Activated CD8-positive, alpha-beta memory T cell treated with anti-CD3 and anti-CD28 coated beads, Interleukin-2, amount 50 U/mL, for 24 hours (primary cell): ENCODE measurements around the gene RLF.
A peak's percentile ranks its signal among the peaks of the same experiment; 100 is the strongest.
"Not testable (repeated sequence)": the region's sequence is repeated elsewhere in the genome, so short reads cannot be mapped to it uniquely, and the experiment has no call there.

ENCODE experiments used
- DNase-seq: peaks from one replicate; pipeline ENCODE4 v3.0.0-alpha.2; 2020; ENCODE audit errors: extremely low read depth

RLF gene

DNA sequence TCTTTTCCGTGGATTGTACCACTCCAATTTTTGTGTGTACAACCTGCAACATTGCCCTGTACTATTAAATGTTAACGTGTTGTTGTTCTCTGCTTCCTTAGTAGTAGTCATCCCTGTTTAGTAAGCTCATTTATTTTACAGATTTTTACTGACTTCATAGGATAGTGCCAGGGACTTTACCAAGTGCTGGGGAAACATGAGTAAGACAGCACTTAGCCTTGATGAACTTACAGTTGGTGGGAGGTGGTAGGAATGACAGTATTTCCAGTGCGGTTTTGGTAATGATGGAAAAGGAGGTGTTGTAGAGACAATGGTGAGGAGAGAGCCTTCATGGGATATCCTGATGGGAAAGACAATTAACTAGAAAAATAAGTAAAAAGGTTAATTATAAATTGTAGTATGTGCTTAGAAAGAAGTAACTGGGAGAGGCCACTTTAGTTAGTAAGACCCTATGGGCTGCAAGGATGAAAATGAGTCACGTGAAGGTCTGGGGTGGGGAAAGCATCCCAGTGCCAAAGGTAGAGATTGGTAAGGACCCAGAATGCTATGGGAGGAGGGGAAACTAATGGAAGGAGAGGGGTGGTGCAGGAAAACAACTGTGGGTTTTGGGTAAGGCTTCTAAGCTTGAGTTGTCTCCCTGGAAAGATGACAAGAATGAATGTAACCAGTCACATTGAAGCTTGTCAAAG lies 1.7 kb downstream of the RLF start:
- DNase-seq = no peak

DNA sequence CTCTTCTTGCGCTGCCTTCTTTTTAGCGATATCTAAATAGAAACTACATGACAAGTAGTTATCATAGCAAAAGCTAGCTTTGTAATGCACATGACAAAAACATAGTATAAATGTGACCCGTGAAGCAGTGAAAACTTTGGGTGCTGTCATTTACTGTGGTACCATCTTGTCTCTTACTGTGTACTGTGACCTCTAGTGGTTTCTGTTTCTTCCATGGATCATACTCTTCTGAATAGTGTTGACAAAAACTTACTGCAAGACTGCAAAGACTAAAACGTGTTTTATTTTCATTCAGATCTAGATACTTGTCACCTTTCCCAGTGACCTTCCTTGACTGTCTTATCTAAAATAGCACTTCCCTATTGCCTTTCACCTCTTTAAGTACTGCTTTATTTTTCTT lies 6.1 kb downstream of the RLF start:
- no peak for DNase-seq

DNA sequence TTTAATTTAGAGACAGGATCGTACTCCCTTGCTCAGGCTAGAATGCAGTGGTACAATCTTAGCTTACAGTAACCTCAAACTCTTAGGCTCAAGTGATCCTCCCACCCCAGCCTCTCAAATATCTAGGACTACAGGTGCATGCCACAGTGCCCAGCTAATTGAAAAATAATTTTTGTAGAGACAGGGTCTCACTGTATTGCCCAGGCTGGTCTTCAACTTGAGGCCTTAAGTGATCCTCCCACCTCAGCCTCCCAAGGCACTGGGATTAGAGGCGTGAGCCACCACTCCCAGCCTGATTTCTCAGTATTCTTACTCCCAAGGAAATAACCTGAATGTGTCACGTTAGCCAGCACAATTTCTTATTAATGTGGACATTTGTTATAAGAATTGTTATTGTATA lies 9.8 kb downstream of the RLF start:
- DNase-seq = no peak

DNA sequence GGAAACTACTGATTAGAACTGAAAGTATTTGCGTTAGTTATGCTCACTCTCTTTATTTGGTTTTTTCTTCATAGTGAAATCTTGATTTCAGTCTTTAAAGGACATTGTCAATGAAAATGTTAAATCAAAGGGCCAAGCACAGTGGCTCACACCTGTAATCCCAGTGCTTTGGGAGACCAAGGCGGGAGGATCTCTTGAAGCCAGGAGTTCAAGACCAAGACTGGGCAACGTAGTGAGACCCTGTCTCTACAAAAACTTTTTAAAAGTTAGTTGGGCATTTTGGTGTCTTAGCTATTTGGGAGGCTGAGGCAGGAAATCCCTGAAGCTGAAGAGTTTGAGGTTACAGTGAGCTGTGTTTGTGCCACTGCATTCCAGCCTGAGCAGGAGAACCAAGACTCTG lies 13.6 kb downstream of the RLF start:
- no peak for DNase-seq

DNA sequence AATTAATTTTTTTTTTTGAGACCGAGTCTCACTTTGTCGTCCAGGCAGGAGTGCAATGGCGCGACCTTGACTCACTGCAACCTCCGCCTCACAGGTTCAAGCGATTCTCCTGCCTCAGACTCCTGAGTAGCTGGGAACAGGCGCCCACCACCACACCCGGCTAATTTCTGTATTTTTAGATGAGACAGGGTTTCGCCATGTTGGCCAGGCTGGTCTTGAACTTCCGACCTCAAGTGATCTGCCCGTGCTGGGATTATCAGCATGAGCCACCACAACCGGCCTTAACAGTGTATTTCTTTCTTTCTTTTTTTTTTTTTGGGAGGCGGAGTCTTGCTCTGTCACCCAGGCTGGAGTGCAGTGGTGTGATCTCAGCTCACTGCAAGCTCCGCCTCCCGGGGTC lies 15.8 kb downstream of the RLF start:
- not testable (repeated sequence) for DNase-seq

DNA sequence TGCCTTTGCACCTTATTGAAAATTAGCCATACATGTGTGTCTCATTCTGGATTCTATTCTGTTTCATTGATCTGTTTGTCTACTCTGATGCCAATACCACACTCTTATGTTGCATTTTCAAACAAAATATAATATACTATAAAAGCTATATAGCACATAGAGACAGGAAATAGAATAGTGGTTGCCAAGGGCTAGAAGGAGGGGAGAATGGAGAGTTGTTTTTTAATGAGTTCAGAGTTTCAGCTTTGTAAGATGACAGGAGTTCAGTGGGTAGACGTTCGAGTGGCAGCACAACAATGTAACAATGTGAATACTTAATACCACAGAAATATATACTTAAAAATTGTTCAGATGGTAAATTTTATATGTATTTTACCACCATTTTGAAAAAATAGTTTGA lies 17.0 kb downstream of the RLF start:
- DNase-seq = no peak

DNA sequence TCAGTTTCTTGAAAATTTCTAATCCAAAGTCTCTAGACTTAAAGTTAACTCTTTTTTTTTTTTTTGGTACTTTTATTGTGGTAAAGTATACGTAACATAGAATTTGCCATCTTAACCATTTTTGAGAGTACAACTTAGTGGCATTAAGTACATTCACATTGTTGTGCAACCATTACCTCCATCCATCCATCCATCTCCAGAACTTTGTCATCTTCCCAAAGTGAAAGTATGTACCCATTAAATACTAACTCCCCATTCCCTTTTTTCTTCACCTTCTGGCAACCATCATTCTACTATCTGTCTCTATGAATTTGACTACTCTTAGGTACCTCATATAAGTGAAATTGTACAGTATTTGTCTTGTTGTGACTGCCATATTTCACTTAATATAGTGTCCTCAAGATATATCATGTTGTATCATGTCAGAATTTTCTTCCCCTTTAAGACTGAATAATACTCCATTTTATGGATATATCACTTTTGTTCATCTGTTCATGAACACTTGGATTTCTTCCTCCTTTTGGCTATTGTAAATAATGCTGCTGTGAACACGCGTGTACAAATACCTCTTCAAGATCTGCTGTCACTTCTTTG lies 18.4 kb downstream of the RLF start:
- DNase-seq = no peak

DNA sequence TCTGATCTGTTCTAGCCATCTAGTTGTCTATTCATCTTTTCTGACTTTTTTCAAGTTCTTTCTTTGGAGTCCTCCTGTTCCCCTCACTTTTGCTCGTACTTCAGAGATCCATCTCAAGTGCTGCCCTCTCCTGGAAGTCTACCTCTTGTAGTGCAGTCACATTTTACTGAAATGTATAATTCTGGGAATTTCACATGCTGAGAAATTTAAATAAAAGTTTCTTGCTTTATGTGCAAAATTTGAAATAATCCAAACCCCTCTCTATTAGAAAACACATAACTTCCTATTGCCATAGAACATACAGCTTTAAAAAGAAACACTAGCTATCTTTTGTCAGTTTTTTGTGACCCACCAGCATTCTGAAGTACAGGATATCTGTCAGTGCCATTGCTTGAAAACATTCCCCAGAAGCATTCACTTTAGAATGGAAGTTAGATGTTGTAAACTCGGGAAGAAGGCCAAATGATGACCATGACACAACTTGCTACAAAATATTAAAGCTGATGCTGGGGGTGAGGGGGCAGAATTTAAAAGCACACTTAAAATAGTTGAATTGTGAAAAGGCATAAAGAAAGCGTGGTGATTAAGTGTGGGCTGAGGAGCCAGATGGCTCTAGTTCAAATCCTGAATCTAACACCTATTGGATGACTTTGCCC lies 22.0 kb downstream of the RLF start:
- no peak for DNase-seq

DNA sequence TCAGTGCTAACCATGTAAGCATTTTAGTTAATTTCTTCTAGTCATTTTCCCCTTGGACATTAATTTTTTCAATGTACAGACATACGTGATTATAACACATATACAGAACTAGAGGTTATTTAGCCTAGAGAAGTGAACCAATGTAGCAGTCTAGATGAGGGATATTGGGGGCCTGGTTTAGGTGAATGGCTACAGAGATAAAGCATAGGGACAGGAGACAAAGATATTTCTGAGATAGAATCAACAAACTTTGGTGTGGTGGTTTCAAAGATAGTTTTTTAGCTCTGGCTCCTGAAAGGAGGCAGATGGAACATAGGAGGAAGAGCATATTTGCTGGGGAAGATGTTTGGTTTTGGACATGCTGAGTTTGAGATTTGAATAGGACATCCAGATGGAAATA lies 23.0 kb downstream of the RLF start:
- no peak for DNase-seq

DNA sequence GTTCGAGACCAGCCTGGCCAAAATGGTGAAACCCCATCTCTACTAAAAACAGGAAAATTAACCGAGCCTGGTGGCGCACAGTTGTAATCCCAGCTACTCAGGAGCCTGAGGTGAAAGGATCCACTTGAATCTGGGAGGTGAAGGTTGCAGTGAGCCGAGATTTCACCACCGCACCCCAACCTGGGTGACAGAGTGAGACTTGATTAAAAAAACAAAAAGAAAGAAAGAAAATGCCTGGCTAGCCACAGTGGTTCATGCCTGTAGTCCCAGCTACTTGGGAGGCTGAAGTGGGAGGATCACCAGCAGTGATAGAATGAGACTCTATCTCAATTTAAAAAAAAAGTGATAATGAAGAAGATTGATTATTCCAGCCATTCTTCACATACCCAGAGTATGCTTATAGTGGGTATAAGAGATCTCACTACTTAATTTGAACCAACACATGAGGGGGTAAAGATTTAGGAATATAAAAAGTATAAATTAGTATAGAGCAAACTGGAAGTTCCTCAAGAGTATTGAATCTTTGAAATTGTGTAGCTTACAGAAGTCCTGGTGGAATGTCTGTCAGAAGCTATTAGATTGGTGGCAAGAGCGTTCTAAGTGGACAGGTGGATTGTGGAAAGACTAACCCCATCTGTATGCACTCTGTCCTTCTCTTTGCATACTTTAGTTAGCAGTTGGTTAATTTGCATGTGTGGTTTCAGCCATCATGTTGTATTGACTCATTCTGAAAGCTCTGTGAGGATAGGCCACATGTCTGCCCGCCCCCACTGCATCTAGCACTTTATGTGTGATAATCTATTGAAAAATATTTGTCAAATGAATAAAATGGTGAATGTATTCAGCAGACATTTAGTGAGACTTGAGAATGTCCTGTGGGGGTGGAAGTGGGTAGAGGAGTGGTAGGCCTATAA lies 25.0 kb downstream of the RLF start:
- peak; percentile 18 for DNase-seq

DNA sequence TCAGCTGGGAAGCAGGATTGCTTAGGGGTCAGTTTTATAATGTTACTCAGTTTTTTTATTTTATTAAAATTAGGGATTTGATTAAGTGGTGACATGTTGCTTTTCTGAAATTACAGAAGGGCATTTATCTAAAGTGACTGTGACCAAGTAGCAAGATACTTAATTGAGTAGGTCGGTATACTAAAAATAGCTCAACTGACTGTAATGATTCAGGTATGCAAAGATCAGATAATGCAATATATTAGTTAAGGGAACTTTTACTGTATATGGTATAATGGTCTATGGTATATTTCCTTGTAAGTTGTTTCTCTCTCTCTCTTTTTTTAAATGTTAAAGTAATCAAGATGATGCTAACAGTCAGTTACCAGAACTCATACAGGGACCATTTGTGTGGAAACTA lies 26.2 kb downstream of the RLF start:
- DNase-seq = no peak

DNA sequence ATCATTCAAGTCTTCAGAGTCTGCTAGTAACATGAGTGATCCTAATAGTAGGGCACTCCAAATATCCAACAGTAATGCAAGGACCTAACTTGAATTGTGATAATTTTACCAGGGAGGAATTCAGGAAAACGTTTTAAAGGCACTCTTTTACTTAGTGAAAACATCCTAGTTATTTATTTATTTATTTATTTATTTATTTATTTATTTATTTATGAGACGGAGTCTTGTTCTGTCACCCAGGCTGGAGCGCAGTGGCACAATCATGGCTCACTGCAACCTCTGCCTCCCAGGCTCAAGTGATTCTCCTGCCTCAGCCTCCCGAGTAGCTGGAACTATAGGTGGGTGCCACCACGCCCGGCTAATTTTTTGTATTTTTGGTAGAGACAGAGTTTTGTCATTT lies 33.5 kb downstream of the RLF start:
- not testable (repeated sequence) for DNase-seq

DNA sequence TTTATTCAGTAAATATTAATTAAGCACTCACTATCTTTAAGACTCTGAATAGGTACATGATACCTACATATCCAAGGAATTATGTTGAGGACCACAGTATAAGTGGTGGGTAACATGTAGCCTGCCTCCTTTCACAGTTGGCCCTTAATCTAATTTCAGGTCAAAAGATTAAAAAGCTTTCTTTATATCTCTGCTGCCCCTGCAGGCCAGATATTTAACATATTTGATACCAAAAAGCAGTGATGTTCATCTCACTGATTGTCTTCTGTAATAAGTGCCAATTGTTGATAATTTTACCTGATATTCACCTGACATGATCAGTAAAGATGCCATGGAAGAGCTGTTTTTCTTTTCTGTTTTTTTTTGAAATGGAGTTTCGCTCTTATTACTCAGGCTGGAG lies 36.5 kb downstream of the RLF start:
- DNase-seq = no peak

DNA sequence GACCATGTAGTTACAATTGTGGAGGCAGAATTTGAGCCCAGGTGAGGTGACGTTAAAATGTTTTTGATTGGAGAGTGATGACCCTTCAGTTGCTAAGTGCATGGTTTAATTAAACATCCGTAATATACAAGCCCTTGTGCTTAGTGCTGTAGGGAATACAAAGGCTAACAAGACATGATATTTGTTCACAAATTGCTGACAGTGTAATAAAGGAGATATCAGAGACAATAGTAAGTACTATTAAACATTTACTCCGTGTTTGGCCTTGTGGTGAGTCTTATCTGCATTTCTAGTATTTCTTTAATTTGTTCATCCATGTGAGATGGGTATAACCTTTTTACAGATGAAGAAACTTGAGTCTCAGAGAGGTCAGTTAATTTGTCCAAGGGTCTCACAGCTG lies 37.9 kb downstream of the RLF start:
- DNase-seq = no peak

DNA sequence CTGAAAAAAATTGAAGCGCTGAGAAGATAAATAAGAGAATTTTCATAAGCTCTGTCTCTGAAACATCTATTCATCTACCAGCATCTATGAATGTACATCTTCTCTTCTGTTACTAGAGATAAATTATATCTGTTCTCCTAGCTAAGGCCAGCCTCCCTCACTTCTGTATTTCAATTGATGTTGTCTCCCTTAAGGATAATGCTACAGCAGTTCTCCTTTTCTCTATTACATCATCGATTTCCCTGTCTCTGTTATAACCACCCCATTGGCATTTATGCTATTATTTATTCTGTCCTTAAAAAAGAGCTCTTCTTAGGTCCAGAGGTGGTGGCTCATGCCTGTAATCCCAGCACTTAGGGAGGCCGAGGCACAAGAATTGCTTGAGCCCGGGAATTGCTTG lies 43.7 kb downstream of the RLF start:
- no peak for DNase-seq

DNA sequence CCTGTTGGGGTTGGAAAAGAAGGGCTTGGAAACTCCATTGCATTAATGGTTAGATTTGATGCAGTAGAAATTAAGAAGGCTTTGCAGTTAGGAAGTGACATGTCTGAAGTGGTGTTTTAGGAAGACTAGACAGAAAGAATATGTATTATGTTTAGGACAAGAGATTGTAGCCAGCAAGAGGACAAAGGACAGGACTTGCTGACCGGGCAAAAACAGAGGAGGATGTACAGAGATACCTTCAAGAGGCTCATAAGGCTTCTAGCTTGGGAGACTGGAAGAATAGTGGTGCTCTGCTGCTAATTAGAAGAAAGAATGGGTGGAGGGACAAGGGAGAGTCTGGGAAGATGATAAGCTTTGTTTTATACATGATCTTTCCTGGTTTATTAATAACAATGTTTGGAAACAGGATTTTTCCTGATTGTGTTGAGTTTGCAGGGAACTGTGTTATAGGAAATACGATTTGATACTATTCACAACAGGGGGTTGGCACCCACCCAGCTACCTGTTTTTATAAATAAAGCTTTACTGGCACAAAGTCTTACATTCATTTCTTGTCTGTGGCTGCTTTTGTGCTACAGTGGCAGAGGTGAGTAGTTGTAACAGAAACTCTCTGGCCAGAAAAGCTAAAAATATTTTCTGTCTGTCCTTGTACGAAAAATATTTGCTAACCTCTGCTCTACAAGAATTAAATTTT lies 49.5 kb downstream of the RLF start:
- no peak for DNase-seq

DNA sequence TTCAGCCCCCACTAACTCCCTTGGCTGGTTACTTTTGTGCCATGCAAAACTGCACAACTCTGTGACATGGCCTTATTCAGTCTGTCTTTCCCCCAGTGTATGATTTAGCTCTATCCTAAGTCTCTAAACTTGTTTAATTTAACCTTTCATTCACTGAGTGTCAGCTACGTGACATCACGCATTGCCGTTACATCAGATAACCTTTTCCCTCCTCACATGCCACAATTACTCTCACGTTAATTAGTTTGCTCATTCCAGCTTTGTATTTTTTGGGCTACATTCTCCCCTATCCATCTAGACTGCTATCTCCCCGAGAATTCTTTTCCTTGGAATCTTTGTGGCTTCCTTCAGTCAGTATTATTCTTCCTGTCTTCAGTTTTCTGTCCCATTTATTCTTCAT lies 57.1 kb downstream of the RLF start:
- no peak for DNase-seq

DNA sequence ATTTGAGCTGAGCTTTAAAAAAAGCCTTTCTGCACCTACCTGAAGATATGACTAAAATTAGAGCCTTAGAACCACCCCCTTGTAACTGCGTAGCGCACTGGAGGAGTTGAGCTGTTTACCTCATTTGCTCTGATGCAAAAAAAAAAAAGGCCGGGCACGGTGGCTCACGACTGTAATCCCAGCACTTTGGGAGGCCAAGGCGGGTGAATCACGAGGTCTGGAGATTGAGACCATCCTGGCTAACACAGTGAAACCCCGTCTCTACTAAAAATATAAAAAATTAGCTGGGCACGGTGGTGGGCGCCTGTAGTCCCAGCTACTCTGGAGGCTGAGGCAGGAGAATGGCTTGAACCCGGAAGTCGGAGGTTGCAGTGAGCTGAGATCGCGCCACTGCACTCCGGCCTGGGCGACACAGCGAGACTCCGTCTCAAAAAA lies 60.3 kb downstream of the RLF start:
- DNase-seq = not testable (repeated sequence)

DNA sequence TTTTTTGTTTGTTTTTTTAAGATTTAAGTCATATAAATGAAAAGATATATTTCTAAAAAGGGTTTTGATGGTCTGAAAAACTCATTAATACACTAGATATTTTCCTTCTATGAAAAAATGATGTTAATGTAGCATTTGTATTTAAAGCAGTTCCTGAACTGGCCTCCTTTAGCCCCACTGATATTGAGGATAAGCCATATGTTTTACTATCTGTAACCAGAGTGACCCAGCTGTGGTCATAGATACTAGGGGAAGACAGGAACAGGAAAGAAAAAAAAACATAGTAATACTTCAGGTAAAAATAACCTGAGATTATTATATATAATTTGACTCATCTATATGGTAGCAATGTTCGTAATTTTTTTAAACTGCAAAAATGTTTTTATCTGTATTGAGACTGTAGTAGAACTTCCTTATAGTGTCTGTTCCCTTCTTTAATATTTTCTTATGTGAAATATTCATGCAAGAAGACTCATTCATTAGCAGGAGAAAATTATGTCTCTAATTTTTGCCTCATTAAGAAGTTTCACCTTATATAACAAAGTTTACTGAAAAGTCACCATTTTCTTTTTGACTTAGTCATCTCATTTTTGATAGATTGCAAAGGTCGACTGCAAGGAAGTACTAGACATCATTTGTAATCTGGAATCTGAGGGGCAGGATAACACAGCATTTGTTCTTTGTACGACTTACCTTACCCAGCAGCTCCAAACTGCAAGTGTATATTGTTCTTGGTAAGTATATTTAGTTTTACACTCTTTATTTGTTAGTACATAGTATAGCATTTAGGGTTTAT lies 61.0 kb downstream of the RLF start:
- DNase-seq = no peak

DNA sequence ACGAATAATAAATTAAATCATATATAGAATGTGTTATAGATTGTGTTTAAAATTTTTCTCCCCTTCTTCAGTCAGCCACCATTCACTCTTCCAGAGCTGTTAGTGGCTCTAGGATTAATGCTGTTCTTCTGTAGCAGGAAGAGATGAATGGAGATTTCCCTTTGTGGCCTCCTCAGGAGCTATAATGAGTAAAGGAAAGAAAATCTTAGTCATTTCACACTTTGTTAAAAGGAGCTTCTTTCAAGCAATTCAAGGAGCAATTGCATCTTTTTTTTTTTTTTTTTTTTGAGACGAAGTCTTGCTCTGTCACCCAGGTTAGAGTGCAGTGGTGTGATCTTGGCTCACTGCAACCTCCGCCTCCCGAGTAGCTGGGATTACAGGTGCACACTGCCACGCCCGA lies 62.9 kb downstream of the RLF start:
- DNase-seq = no peak

DNA sequence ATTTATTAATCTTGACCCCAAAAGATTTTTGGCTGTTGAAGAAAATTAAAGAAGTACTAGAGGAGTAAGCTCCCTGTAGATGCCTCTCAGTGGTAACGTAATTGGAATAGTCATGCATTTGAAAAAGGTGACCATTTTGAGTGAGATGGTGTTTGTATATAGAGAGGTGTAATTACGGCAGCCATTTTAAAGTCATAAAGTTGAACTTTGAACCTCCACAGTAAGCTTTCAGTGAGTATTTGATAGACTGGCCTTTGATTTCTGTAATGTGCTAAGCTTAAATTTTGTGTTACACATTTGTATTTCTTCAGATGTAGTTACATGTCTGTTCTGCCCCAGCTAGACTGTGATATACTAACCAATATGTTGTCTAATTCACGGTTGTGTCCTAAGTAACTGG lies 65.0 kb downstream of the RLF start:
- DNase-seq = no peak
